ENCODE results near the gene CLASP1. TPM values are rescaled to one million over a fixed set of nuclear protein-coding genes. Genes with fewer than 3 reads are reported as not detected.

CLASP1 gene
- total and polyA plus RNA-seq, 2 of the 8 experiments (the other 6 are each of a cell fraction or from before 2014, with no cell fraction given) = 7.3 to 53.9 TPM

DNA sequence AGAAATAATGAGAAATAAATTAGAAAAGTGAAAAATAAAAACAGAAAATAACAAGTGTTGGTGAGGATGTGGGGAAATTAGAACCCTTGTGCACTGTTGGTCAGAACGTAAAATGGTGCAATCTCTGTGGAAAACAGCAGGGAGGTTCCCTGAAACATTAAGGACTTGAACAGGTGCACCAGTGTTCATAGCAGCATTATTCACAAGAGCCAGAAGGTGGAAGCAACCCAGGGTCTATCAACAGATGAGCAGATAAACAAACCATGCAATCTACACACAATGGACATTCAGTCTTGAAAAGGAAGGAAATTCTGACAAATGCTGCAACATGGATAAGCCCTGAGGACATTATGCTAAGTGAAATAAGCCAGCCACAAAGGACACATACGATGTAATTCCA, 306.1 kb downstream of the CLASP1 start:
- Histone ChIP-seq H3K27me3 (replicated peaks in 1 of 4; ENCODE audit: control insufficient read depth in 3 of 4, extremely low read depth in 1 of 4, insufficient read depth in 3 of 4, low read length in 3 of 4) (no peaks in the 10 kb centered on the region), H4K5ac (ENCODE audit: insufficient read length, low read depth, low read length) (no peak overlapping the region), H3K36me3 (ENCODE audit: control insufficient read depth in 2 of 4, insufficient read depth in 4 of 4, low read length in 3 of 4) (peaks cover 9 to 30% (median 28%) of the 10 kb centered on the region in 4 experiments; a peak in 7 of 8 replicates), H3K79me1 (ENCODE audit: low read depth, low read length) (no peaks in the 10 kb centered on the region; the same call in 1 of the 2 replicates), H4K20me1 (replicated peaks in 1 of 2; ENCODE audit: control insufficient read depth in 1 of 2, insufficient read depth in 2 of 2, low read length in 2 of 2) (peaks cover 0 to 4% of the 10 kb centered on the region in 2 experiments), H3K4me1 (replicated peaks in 1 of 4; ENCODE audit: control insufficient read depth in 3 of 4, insufficient read depth in 4 of 4, low read length in 3 of 4) (no peaks in the 10 kb centered on the region), H2BK20ac (ENCODE audit: low read length) (no peak overlapping the region), H3K23me2 (ENCODE audit: low read depth, low read length) (no peaks in the 10 kb centered on the region), H2BK15ac (ENCODE audit: low read length) (no peak overlapping the region), H3K79me2 (ENCODE audit: control insufficient read depth in 1 of 2, insufficient read depth in 2 of 2, low read length in 2 of 2) (no peaks in the 10 kb centered on the region), H3K9ac (replicated peaks in 1 of 4; ENCODE audit: extremely low read depth in 1 of 4, low read depth in 3 of 4, low read length in 3 of 4) (no peak overlapping the region), H3K56ac (replicated peaks; ENCODE audit: insufficient read length, low read depth, low read length) (no peak overlapping the region), H3K27ac (ENCODE audit: low read depth, low read length) (no peak overlapping the region), H4K8ac (ENCODE audit: extremely low read depth, insufficient read depth, low read length) (no peak overlapping the region), H3K4me2 (ENCODE audit: insufficient read depth in 1 of 2, low read depth in 2 of 2, low read length in 2 of 2) (no peak overlapping the region), H2BK5ac (ENCODE audit: low read depth, low read length) (no peak overlapping the region), H3K4me3 (ENCODE audit: extremely low read depth in 1 of 4, insufficient read depth in 2 of 4, low read depth in 3 of 4, low read length in 4 of 4) (no peak overlapping the region), H3K4ac (replicated peaks; ENCODE audit: insufficient read length, low read depth, low read length) (no peak overlapping the region), H2BK12ac (ENCODE audit: low read depth, low read length) (no peak overlapping the region), H2BK120ac (replicated peaks; ENCODE audit: low read depth, low read length) (no peak overlapping the region), H3K9me3 (ENCODE audit: insufficient read depth in 2 of 2, low read depth in 1 of 2, low read length in 1 of 2) (no peaks in the 10 kb centered on the region), H4K91ac (replicated peaks; ENCODE audit: insufficient read length, low read length) (no peak overlapping the region), H3K18ac (ENCODE audit: extremely low read depth, low read length) (no peak overlapping the region), H2AK5ac (ENCODE audit: low read depth, low read length) (no peak overlapping the region), H3K14ac (ENCODE audit: insufficient read length) (no peak overlapping the region), H2AFZ (ENCODE audit: low read length) (no peak overlapping the region), H3K23ac (ENCODE audit: insufficient read length) (no peak overlapping the region)
- POLR2A ChIA-PET (ENCODE audit: partially characterized antibody) = no interaction called here
- 92% methylated on average over 2 of the region's 2 CpGs; no CpG with 5 or more reads in 1 of the 2 experiments for WGBS, 2 experiments (ENCODE audit: extremely low coverage in 1 of 2, insufficient coverage in 1 of 2, insufficient read length in 1 of 2, insufficient replicate concordance in 2 of 2, low coverage in 1 of 2, low lambda C conversion rate in 2 of 2, missing lambda C conversion rate in 1 of 2)
- DNase-seq (ENCODE audit: low read depth in 1 of 2, low spot score in 2 of 2) (no peak), FAIRE-seq (no peak)
- CTCF ChIA-PET (ENCODE audit: partially characterized antibody) = interaction anchor here (0.6 to 9.3 kb wide), 5 partner anchors 13 to 215 kb away, joined by 3 to 109 read pairs (median 3); no protein-coding TSS in a partner anchor
- TF ChIP-seq RXRA (IDR thresholded peaks at IDR 0.05; ENCODE audit: insufficient read depth, low read depth, low read length) = no peak
- no peak for TF ChIP-seq POLR2AphosphoS5 (IDR thresholded peaks at IDR 0.05; ENCODE audit: low read depth, low read length)
- TF ChIP-seq TAF1 (IDR thresholded peaks at IDR 0.05; ENCODE audit: low read depth, low read length) = no peak
- TF ChIP-seq USF2 (IDR thresholded peaks at IDR 0.05; ENCODE audit: low read length) = no peak
- TF ChIP-seq GTF2F1 (IDR thresholded peaks at IDR 0.05; ENCODE audit: borderline replicate concordance, low read depth, low read length) = no peak
- TF ChIP-seq BACH1 (IDR thresholded peaks at IDR 0.05; ENCODE audit: low read length) = no peak
- TF ChIP-seq, protein P1, sequence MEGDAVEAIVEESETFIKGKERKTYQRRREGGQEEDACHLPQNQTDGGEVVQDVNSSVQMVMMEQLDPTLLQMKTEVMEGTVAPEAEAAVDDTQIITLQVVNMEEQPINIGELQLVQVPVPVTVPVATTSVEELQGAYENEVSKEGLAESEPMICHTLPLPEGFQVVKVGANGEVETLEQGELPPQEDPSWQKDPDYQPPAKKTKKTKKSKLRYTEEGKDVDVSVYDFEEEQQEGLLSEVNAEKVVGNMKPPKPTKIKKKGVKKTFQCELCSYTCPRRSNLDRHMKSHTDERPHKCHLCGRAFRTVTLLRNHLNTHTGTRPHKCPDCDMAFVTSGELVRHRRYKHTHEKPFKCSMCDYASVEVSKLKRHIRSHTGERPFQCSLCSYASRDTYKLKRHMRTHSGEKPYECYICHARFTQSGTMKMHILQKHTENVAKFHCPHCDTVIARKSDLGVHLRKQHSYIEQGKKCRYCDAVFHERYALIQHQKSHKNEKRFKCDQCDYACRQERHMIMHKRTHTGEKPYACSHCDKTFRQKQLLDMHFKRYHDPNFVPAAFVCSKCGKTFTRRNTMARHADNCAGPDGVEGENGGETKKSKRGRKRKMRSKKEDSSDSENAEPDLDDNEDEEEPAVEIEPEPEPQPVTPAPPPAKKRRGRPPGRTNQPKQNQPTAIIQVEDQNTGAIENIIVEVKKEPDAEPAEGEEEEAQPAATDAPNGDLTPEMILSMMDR (IDR thresholded peaks at IDR 0.05; ENCODE audit: control extremely low read depth in 1 of 3, insufficient read depth in 1 of 3, low read depth in 1 of 3, low read length in 3 of 3) = no peak
- no peak for TF ChIP-seq TBP (IDR thresholded peaks at IDR 0.05; ENCODE audit: low read depth, low read length)
- TF ChIP-seq GABPA (IDR thresholded peaks at IDR 0.05; ENCODE audit: borderline replicate concordance, insufficient read depth, low read length) = no peak
- TF ChIP-seq SIN3A (conservative IDR thresholded peaks at IDR 0.05 in 1 of 2, IDR thresholded peaks at IDR 0.05 in 1 of 2; ENCODE audit: low read depth in 1 of 2, low read length in 2 of 2) = no peak

Measured in H1 (cell line).